Stimulated activated CD8-positive, alpha-beta memory T cell treated with anti-CD3 and anti-CD28 coated beads, Interleukin-4, amount 100 ng/mL, for 48 hours (primary cell): ENCODE measurements around the gene INTS1.

ENCODE experiments used
- DNase-seq: peaks from one replicate; pipeline ENCODE4 v3.0.0-alpha.2; 2020

INTS1 gene

GRCh38 chr7:1430056-1430845 is 73.9 kb downstream of the INTS1 start:
- DNase-seq: no peak

GRCh38 chr7:1428941-1429501 is 75.2 kb downstream of the INTS1 start:
- DNase-seq: no peak

- no peak for DNase-seq
Measured at GRCh38 chr7:1427064-1427657, 77.0 kb downstream of the INTS1 start.

GRCh38 chr7:1426474-1426873 is 77.7 kb downstream of the INTS1 start:
- no peak for DNase-seq

GRCh38 chr7:1425292-1426136 is 78.7 kb downstream of the INTS1 start:
- no peak for DNase-seq

- DNase-seq: no peak
Measured at GRCh38 chr7:1424041-1424440, 80.1 kb downstream of the INTS1 start.

GRCh38 chr7:1423264-1423811 is 80.9 kb downstream of the INTS1 start:
- no peak for DNase-seq

GRCh38 chr7:1422512-1423263 is 81.5 kb downstream of the INTS1 start:
- no peak for DNase-seq

- DNase-seq: no peak
Measured at GRCh38 chr7:1421946-1422345, 82.2 kb downstream of the INTS1 start.

- no peak for DNase-seq
Measured at GRCh38 chr7:1421020-1421790, 83.0 kb downstream of the INTS1 start.
